Fibroblast of peridontal ligament (primary cell): ENCODE data around the gene HDGFL3.
"Not testable (repeated sequence)": the region's sequence is repeated elsewhere in the genome, so short reads cannot be mapped to it uniquely, and the experiment has no call there.

Source experiments
- DNase-seq: peaks from one replicate; pipeline ENCODE4 v3.0.0-alpha.2; 2010; ENCODE audit errors: extremely low read depth

HDGFL3 gene

GRCh38 chr15:83102346-83102745, 105.3 kb downstream of the HDGFL3 start:
- DNase-seq: no peak

GRCh38 chr15:83100097-83100646, 107.5 kb downstream of the HDGFL3 start:
- no peak for DNase-seq

- DNase-seq: no peak
These were observed 108.3 kb downstream of the HDGFL3 start for GRCh38 chr15:83099290-83099689.

- DNase-seq: no peak
These were observed 109.5 kb downstream of the HDGFL3 start for GRCh38 chr15:83098079-83098478.

GRCh38 chr15:83094583-83094982, 113.0 kb downstream of the HDGFL3 start:
- no peak for DNase-seq

- no peak for DNase-seq
These were observed 115.2 kb downstream of the HDGFL3 start for GRCh38 chr15:83092309-83092976.

GRCh38 chr15:83091965-83092308, 115.7 kb downstream of the HDGFL3 start:
- DNase-seq: not testable (repeated sequence)

- DNase-seq: no peak
These were observed 117.2 kb downstream of the HDGFL3 start for GRCh38 chr15:83090465-83090864.

- DNase-seq: no peak
These were observed 118.7 kb downstream of the HDGFL3 start for GRCh38 chr15:83088876-83089275.

GRCh38 chr15:83087576-83087975, 120.0 kb downstream of the HDGFL3 start:
- DNase-seq: no peak

- DNase-seq: not testable (repeated sequence)
These were observed 121.6 kb downstream of the HDGFL3 start for GRCh38 chr15:83085864-83086552.

- DNase-seq: not testable (repeated sequence)
These were observed 122.2 kb downstream of the HDGFL3 start for GRCh38 chr15:83085461-83085860.

- DNase-seq: no peak
These were observed 124.8 kb downstream of the HDGFL3 start for GRCh38 chr15:83082730-83083386.

- no peak for DNase-seq
These were observed 126.2 kb downstream of the HDGFL3 start for GRCh38 chr15:83081256-83082014.

- no peak for DNase-seq
These were observed 128.9 kb downstream of the HDGFL3 start for GRCh38 chr15:83078712-83079111.
